K562 (cell line): ENCODE data around the gene CEP41. TPM values are rescaled to one million over a fixed set of nuclear protein-coding genes. Genes with fewer than 3 reads are reported as not detected.

Experiments
- ATAC-seq: fragments of 200-7000 bp; cut with Tn5 transposase; 3 replicates; pipeline ENCODE4 v1.9.1; 2020; ENCODE audit warnings: moderate library complexity
- BruUV-seq: library from RNA; stranded (reverse); fragments of 400-500 nt; replicated peaks from 2 replicates; lab custom pipeline; 2021; lab: Mats Ljungman, UMichigan
- CTCF ChIA-PET: fragments of 300-600 bp; formaldehyde crosslinking; extraction: SDS; loops from one replicate; lab custom pipeline; 2021; ENCODE audit warnings: low intra/inter-chr PET ratio; lab: Yijun Ruan, JAX
- POLR2A ChIA-PET: fragments of 300-600, 350-650 bp; sonication (Branson Sonifier 250); formaldehyde crosslinking; extraction: SDS; loops from one replicate; lab custom pipeline; 2021; ENCODE audit warnings: antibody characterized with exemption, inconsistent platforms; lab: Yijun Ruan, JAX
- DNase-seq, 4 experiments: peaks; one replicate each; pipeline versions ENCODE4 v3.0.0 to v3.0.0-alpha.2; 2011 to 2018; ENCODE audit warnings: low spot score in 3 of 4, mixed read lengths in 3 of 4; ENCODE audit errors: extremely low read depth in 1 of 4
- FAIRE-seq: peaks from 2 replicates; lab custom pipeline; 2011; peaks lifted over from hg19 to GRCh38; lab: Jason Lieb, UNC
- H2AFZ ChIP-seq: 2 replicates; pipeline ENCODE4 v1.6.0; 2011; ENCODE audit warnings: low read depth, low read length, control low read depth, inconsistent platforms
- H3K27ac ChIP-seq: fragments of 200-600 bp; 3 replicates; pipeline ENCODE4 v1.8.0; 2011; ENCODE audit warnings: low read depth, mild to moderate bottlenecking, control low read depth, inconsistent platforms, low read length, moderate library complexity, mixed read lengths; ENCODE audit errors: extremely low read depth
- H3K27me3 ChIP-seq, 2 experiments: fragments of 300-600 bp in 1 of 2; 2 replicates in 1 of 2; 3 replicates in 1 of 2; pipeline versions ENCODE4 v1.6.0 to v1.8.0; 2011; ENCODE audit warnings: inconsistent platforms in 2 of 2, low read length in 2 of 2, mild to moderate bottlenecking in 1 of 2, mixed read lengths in 1 of 2, moderate library complexity in 1 of 2; ENCODE audit not compliant: control insufficient read depth in 2 of 2, insufficient read depth in 2 of 2
- H3K36me3 ChIP-seq: fragments of 300-600 bp; 3 replicates; pipeline ENCODE4 v1.8.0; 2011; ENCODE audit warnings: mild to moderate bottlenecking, low read length, inconsistent platforms; ENCODE audit not compliant: control insufficient read depth, insufficient read depth
- H3K4me1 ChIP-seq, 2 experiments: fragments of 200-600 bp in 1 of 2; replicated peaks in 1 of 2; 2 replicates in 1 of 2; 3 replicates in 1 of 2; pipeline versions ENCODE4 v1.5.1 to v1.8.0; 2011; ENCODE audit warnings: inconsistent platforms in 2 of 2, low read length in 2 of 2, mild to moderate bottlenecking in 1 of 2, mixed read lengths in 1 of 2, moderate library complexity in 1 of 2; ENCODE audit not compliant: control insufficient read depth in 2 of 2, insufficient read depth in 2 of 2
- H3K4me2 ChIP-seq: 2 replicates; pipeline ENCODE4 v1.6.1; 2011; ENCODE audit warnings: low read length, control low read depth, inconsistent platforms, mixed read lengths; ENCODE audit not compliant: insufficient read depth
- H3K4me3 ChIP-seq: fragments of 200-600 bp; sonication (generic), shearing (Covaris generic); 2 replicates; pipeline ENCODE4 v1.5.1; 2016; ENCODE audit warnings: control low read depth, inconsistent platforms
- H3K79me2 ChIP-seq: fragments of 200-600 bp; 3 replicates; pipeline ENCODE4 v1.8.0; 2011; ENCODE audit warnings: low read length, inconsistent platforms; ENCODE audit not compliant: control insufficient read depth, insufficient read depth
- H3K9ac ChIP-seq, 2 experiments: 2 replicates each; pipeline versions ENCODE4 v1.6.0 to v1.6.1; 2011; ENCODE audit warnings: low read depth in 2 of 2, low read length in 2 of 2, control low read depth in 1 of 2, inconsistent platforms in 1 of 2, mild to moderate bottlenecking in 1 of 2, mixed read lengths in 1 of 2; ENCODE audit not compliant: insufficient read depth in 1 of 2
- H3K9me1 ChIP-seq: one replicate; pipeline ENCODE4 v1.6.0; 2011; ENCODE audit warnings: inconsistent platforms, mild to moderate bottlenecking, low read length, moderate library complexity; ENCODE audit not compliant: control insufficient read depth, insufficient read depth
- H3K9me3 ChIP-seq: replicated peaks from 2 replicates; pipeline ENCODE4 v1.5.1; 2011; ENCODE audit warnings: low read depth, low read length, inconsistent platforms; ENCODE audit not compliant: control insufficient read depth, insufficient read depth
- H4K20me1 ChIP-seq: replicated peaks from 2 replicates; pipeline ENCODE4 v1.6.1; 2011; ENCODE audit warnings: low read length, inconsistent platforms, mixed read lengths; ENCODE audit not compliant: control insufficient read depth, insufficient read depth
- ARNT ChIP-seq, 2 experiments: fragments of 450-650 bp; IDR thresholded peaks; 2 replicates each; pipeline ENCODE4 v1.6.1; 2016; ENCODE audit warnings: mild to moderate bottlenecking in 1 of 2
- BRD4 ChIP-seq: fragments of 200-600 bp; sonication (generic); IDR thresholded peaks from 2 replicates; pipeline ENCODE4 v1.6.1; 2017; ENCODE audit warnings: inconsistent platforms
- EGR1 ChIP-seq: fragments of 450-650 bp; conservative IDR thresholded peaks from 2 replicates; pipeline ENCODE4 v1.6.1; 2017; ENCODE audit warnings: mild to moderate bottlenecking
- MECOM ChIP-seq: fragments of 250-450 bp; sonication (Bioruptor Pico); IDR thresholded peaks from 2 replicates; pipeline ENCODE4 v1.8.0; 2022; ENCODE audit warnings: inconsistent platforms
- RFX5 ChIP-seq: IDR thresholded peaks from 2 replicates; pipeline ENCODE4 v1.6.1; 2011; ENCODE audit warnings: low read depth, mild to moderate bottlenecking, improper control_type of control experiment, low read length
- ZFP91 ChIP-seq: sonication (generic); formaldehyde crosslinking; IDR thresholded peaks from 2 replicates; pipeline ENCODE4 v1.8.0; 2022; ENCODE audit warnings: mild to moderate bottlenecking, missing genetic modification reagents
- ZNF184 ChIP-seq: sonication (generic); formaldehyde crosslinking; IDR thresholded peaks from 2 replicates; pipeline ENCODE4 v1.5.0; 2020; ENCODE audit warnings: missing genetic modification reagents
- ZNF253 ChIP-seq: fragments of 250-450 bp; sonication (Bioruptor Pico); conservative IDR thresholded peaks from 2 replicates; pipeline ENCODE4 v1.6.1; 2021; ENCODE audit warnings: mild to moderate bottlenecking
- WGBS: fragments of 100-300 bp; shearing (Covaris generic); methylation state at CpG from one replicate; pipeline ENCODE4 v1.1.6; 2016; ENCODE audit warnings: low coverage, mixed read lengths; ENCODE audit not compliant: insufficient coverage; ENCODE audit errors: missing lambda C conversion rate; 5-methylcytosine and 5-hydroxymethylcytosine counted together
- in situ Hi-C: fragments of 300-500 bp; cut with MboI; formaldehyde crosslinking; loops from 4 replicates; pipeline ENCODE4 v1.15.0; 2018; ENCODE audit warnings: inconsistent platforms, mixed read lengths
- intact Hi-C: fragments of 100-400 bp; cut with micrococcal nuclease; formaldehyde crosslinking; loops from 2 replicates; pipeline ENCODE4 v1.14.2; 2022
- polyA plus RNA-seq, 8 experiments: library from polyadenylated mRNA; depleted of rRNA in 4 of 8; stranded (reverse) in 5 of 8; unstranded in 3 of 8; fragments of >200 nt; fragmentation: Nextera tagmentation in 2 of 8; fragmentation: Illumina TruSeq in 1 of 8; extraction: Ambion mirVana in 2 of 8; extraction: Trizol in 1 of 8; gene quantifications; 2 replicates each; pipeline versions ENCODE4 v1.2.1 to v1.2.3, GENCODE V29; 2011 to 2014; ENCODE audit warnings: inconsistent platforms in 1 of 8, missing spikeins in 1 of 8
- total RNA-seq, 7 experiments: library from RNA; depleted of rRNA in 6 of 7; stranded (reverse); fragments of >200 nt in 6 of 7; fragmentation: Illumina TruSeq in 2 of 7; extraction: Trizol in 2 of 7; gene quantifications; 2 replicates each; pipeline versions ENCODE4 v1.2.1 to v1.2.3, GENCODE V29; 2011 to 2021; ENCODE audit warnings: low replicate concordance in 1 of 7

The CEP41 gene
- total and polyA plus RNA-seq, 9 of the 15 experiments (the other 6 are each of a cell fraction or from before 2014, with no cell fraction given): 1.5 to 15.5 (median 6.4) TPM

GRCh38 chr7:130432886-130433285 is 7.9 kb downstream of the CEP41 start:
- in situ Hi-C loops: no loop called here
- Histone ChIP-seq H3K4me2 (no peak overlapping the region), H3K79me2 (no peaks in the 10 kb centered on the region), H4K20me1 (no peaks in the 10 kb centered on the region), H3K9me1 (no peaks in the 10 kb centered on the region), H2AFZ (no peak overlapping the region), H3K27ac (no peak overlapping the region), H3K9ac (no peak overlapping the region), H3K9me3 (no peaks in the 10 kb centered on the region), H3K36me3 (no peaks in the 10 kb centered on the region), H3K4me1 (no peaks in the 10 kb centered on the region), H3K27me3 (peaks cover 4 to 21% of the 10 kb centered on the region in 2 experiments; a peak in 3 of 5 replicates), H3K4me3 (no peak overlapping the region)
- DNase-seq: no peak
- no peak for FAIRE-seq
- no TSS peak for BruUV-seq
- 45% methylated on average over 3 of the region's 3 CpGs for WGBS
- ATAC-seq: no peak
- intact Hi-C loops: no loop called here
- CTCF ChIA-PET: no interaction called here
- TF ChIP-seq BRD4 (no peak), RFX5 (no peak), ZNF184 (CRISPR knock-in tag) (no peak), ARNT (IDR thresholded peaks at IDR 0.05) (no peak), ZNF253 (no peak)
- TF ChIP-seq, all 486 proteins: peak for 0
- POLR2A ChIA-PET: interaction anchor here (1.1 kb wide), 1 partner anchor 8 kb away, joined by 4 read pairs; no protein-coding TSS in a partner anchor

- 28% methylated on average over 5 of the region's 5 CpGs for WGBS
- no peaks in the 10 kb centered on the region for H3K9me1 ChIP-seq
- intact Hi-C loops: no loop called here
- FAIRE-seq: no peak
- no peak for TF ChIP-seq ZFP91 (CRISPR knock-in tag)
- peak; percentile 31; the same call in 1 of the 2 replicates for TF ChIP-seq EGR1
- TF ChIP-seq MECOM: no peak
- ChIA-PET POLR2A (interaction anchor here (0.8 kb wide), 1 partner anchor 1130 kb away, joined by 3 read pairs; no protein-coding TSS in a partner anchor), CTCF (no interaction called here)
- ATAC-seq: no peak
- no peak overlapping the region for H3K4me3 ChIP-seq
- no peaks in the 10 kb centered on the region for H3K36me3 ChIP-seq
- no peak overlapping the region for H3K4me2 ChIP-seq
- no peaks in the 10 kb centered on the region for H3K9me3 ChIP-seq
- H4K20me1 ChIP-seq: no peaks in the 10 kb centered on the region
- H3K4me1 ChIP-seq: no peaks in the 10 kb centered on the region
- no peak for DNase-seq
- BruUV-seq: no TSS peak
- no peak overlapping the region for H2AFZ ChIP-seq
- H3K79me2 ChIP-seq: no peaks in the 10 kb centered on the region
- in situ Hi-C loops: no loop called here
- no peak overlapping the region for H3K27ac ChIP-seq
- H3K9ac ChIP-seq: no peak overlapping the region
- H3K27me3 ChIP-seq: peaks cover 11 to 21% of the 10 kb centered on the region in 2 experiments; a peak in 4 of 5 replicates
These were observed 9.8 kb downstream of the CEP41 start for GRCh38 chr7:130430841-130431666.
